GM13977 (cell line): Measurements from ENCODE around the gene APPL1.

Experiments used
- DNase-seq: peaks from one replicate; pipeline ENCODE4 v3.0.0; 2012; ENCODE audit warnings: low spot score
- CTCF ChIP-seq: IDR thresholded peaks from 2 replicates; pipeline ENCODE4 v1.5.1; 2012; ENCODE audit warnings: mild to moderate bottlenecking, control low read depth; ENCODE audit not compliant: insufficient read depth; ENCODE audit errors: extremely low read depth, missing control alignments
- in situ Hi-C: fragments of 300-500 bp; cut with MboI; formaldehyde crosslinking; loops from one replicate; pipeline ENCODE4 v1.12.0; 2022; ENCODE audit warnings: low sequenced_read_pairs, low pct_unique_long_range_greater_than_20kb, mixed read lengths, inconsistent platforms; ENCODE audit not compliant: unreplicated experiment

Gene APPL1

GRCh38 chr3:57227204-57227929 is at the start of gene APPL1:
APPL1 (plus strand) TSS chr3:57227729; CDS start chr3:57227884, 155 bp downstream.
- in situ Hi-C loops = no loop called here
- TF ChIP-seq CTCF = no peak

GRCh38 chr3:57179580-57180410 is 47.7 kb upstream of the APPL1 start:
- in situ Hi-C loops = loop anchor here (25.0 kb wide), 1 partner anchor 383 kb away; the partner anchor contains the start of gene PDE12
- peak; percentile 60 for TF ChIP-seq CTCF
- no peak for DNase-seq

More at GRCh38 chr3:57227204-57227929, at the start of gene APPL1:
- DNase-seq = peak; percentile 99

- no peak for TF ChIP-seq CTCF
- DNase-seq = no peak
- in situ Hi-C loops = loop anchor here (25.0 kb wide), 1 partner anchor 378 kb away; the partner anchor contains the start of gene PDE12
Measured at GRCh38 chr3:57184526-57184925, 43.0 kb upstream of the APPL1 start.

GRCh38 chr3:57192028-57192427 is 35.5 kb upstream of the APPL1 start:
- in situ Hi-C loops = loop anchor here (25.0 kb wide), 1 partner anchor 370 kb away; the partner anchor contains the start of gene PDE12
- no peak for TF ChIP-seq CTCF
- no peak for DNase-seq

- in situ Hi-C loops = loop anchor here (25.0 kb wide), 1 partner anchor 368 kb away; the partner anchor contains the start of gene PDE12
- DNase-seq = no peak
- no peak for TF ChIP-seq CTCF
Measured at GRCh38 chr3:57194641-57195040, 32.9 kb upstream of the APPL1 start.

- no peak for TF ChIP-seq CTCF
- DNase-seq = no peak
- in situ Hi-C loops = loop anchor here (25.0 kb wide), 1 partner anchor 362 kb away; the partner anchor contains the start of gene PDE12
Measured at GRCh38 chr3:57199895-57200297, 27.6 kb upstream of the APPL1 start, which contains the start of gene HESX1. HESX1 (minus strand) TSS chr3:57199978; CDS start chr3:57199918, 60 bp downstream.
